WI38 (cell line): ENCODE results near the gene RAPGEF2.

Experiments
- H3K4me3 ChIP-seq: 2 replicates; pipeline ENCODE4 v1.5.1; 2011; ENCODE audit warnings: low read depth, mild to moderate bottlenecking, control low read depth, low read length
- TF ChIP-seq, protein P1 (sequence below): IDR thresholded peaks from 2 replicates; pipeline ENCODE4 v1.5.1; 2012; ENCODE audit warnings: low read depth, mild to moderate bottlenecking, control low read depth, low read length

The RAPGEF2 gene

DNA sequence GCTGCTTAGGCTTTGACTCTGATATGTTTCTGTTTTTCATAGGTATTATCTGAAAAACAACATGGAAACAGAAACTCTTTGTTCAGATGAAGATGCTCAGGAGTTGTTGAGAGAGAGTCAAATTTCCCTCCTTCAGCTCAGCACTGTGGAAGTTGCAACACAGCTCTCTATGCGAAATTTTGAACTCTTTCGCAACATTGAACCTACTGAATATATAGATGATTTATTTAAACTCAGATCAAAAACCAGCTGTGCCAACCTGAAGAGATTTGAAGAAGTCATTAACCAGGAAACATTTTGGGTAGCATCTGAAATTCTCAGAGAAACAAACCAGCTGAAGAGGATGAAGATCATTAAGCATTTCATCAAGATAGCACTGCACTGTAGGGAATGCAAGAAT lies 238.6 kb downstream of the RAPGEF2 start:
- TF ChIP-seq, protein P1, sequence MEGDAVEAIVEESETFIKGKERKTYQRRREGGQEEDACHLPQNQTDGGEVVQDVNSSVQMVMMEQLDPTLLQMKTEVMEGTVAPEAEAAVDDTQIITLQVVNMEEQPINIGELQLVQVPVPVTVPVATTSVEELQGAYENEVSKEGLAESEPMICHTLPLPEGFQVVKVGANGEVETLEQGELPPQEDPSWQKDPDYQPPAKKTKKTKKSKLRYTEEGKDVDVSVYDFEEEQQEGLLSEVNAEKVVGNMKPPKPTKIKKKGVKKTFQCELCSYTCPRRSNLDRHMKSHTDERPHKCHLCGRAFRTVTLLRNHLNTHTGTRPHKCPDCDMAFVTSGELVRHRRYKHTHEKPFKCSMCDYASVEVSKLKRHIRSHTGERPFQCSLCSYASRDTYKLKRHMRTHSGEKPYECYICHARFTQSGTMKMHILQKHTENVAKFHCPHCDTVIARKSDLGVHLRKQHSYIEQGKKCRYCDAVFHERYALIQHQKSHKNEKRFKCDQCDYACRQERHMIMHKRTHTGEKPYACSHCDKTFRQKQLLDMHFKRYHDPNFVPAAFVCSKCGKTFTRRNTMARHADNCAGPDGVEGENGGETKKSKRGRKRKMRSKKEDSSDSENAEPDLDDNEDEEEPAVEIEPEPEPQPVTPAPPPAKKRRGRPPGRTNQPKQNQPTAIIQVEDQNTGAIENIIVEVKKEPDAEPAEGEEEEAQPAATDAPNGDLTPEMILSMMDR: no peak
- no peak overlapping the region for H3K4me3 ChIP-seq

DNA sequence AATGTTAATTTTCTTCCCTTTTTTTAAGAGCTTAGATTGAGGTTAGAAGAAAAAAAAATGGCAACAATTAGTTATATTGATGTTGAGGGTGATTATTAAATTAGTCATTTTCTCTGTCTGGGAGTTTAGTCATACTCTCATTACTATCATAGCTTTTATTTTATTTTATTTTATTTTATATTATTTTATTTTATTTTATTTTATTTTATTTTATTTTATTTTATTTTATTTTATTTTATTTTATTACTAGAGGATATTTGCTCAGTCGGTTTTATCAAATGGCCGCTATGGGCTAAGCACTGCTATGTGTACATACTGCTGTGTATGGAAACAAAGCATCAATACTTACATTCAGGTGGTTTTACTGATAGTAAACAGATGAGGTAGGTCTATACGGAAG lies 239.5 kb downstream of the RAPGEF2 start:
- no peak overlapping the region for H3K4me3 ChIP-seq
- TF ChIP-seq, protein P1: no peak

DNA sequence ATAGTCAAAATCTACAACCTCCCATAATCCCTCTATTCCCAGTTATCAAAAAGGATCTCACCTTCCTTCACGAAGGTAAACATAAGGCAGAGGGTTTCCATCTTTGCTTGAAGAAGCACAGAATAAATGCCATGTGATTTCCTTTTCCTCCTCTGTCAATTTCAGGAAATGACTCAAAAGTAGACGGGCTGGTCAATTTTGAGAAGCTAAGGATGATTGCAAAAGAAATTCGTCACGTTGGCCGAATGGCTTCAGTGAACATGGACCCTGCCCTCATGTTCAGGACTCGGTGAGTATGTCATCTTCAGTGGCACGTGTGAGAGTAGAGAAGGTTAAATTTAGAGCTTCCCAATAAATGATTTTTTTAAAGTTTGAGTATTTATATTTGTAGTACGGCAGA lies 240.2 kb downstream of the RAPGEF2 start:
- TF ChIP-seq, protein P1: no peak
- H3K4me3 ChIP-seq: no peak overlapping the region

DNA sequence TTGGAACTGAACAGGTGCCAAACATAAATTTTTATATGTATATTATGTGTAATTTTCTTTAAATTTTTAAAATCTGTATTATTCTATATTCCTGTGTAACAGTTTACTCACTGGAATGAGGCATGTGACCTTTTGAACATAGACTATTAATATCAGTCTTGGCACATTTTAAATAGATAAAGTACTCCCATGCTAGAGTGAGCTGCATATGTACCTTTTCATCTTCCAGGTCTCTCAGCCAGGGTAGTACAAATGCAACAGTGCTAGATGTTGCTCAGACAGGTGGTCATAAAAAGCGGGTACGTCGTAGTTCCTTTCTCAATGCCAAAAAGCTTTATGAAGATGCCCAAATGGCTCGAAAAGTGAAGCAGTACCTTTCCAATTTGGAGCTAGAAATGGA lies 242.0 kb downstream of the RAPGEF2 start:
- TF ChIP-seq, protein P1: no peak

DNA sequence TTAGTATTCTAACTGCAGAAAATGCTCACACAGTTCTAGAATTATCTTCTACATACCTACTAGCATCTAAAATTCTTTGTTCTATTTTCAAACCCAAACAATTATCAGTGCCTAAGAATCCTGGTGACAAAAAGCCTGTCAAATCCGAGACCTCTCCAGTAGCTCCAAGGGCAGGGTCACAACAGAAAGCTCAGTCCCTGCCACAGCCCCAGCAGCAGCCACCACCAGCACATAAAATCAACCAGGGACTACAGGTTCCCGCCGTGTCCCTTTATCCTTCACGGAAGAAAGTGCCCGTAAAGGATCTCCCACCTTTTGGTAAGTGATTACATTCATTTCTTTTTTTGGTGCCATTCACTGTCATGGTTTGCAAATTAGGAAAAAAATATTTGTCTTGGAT lies 243.8 kb downstream of the RAPGEF2 start:
- TF ChIP-seq, protein P1: no peak
- H3K4me3 ChIP-seq: no peak overlapping the region

More for the DNA sequence above, 242.0 kb downstream of the RAPGEF2 start:
- no peak overlapping the region for H3K4me3 ChIP-seq

DNA sequence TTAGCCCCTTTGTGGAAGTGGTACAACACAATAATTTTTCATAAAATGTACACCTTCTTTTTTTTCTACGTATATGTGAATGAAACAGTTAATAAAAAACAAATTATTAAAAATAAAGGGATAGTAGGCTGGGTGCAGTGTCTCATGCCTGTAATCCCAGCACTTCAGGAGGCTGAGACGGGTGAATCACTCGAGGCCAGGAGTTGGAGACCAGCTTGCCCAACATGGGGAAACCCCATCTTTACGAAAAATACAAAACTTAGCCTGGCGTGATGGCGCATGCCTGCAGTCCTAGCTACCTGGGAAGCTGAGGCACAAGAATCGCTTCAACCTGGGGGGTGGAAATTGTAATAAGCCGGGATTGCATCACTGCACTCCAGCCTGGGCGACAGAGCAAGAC lies 244.9 kb downstream of the RAPGEF2 start:
- TF ChIP-seq, protein P1: no peak
- H3K4me3 ChIP-seq: no peak overlapping the region

DNA sequence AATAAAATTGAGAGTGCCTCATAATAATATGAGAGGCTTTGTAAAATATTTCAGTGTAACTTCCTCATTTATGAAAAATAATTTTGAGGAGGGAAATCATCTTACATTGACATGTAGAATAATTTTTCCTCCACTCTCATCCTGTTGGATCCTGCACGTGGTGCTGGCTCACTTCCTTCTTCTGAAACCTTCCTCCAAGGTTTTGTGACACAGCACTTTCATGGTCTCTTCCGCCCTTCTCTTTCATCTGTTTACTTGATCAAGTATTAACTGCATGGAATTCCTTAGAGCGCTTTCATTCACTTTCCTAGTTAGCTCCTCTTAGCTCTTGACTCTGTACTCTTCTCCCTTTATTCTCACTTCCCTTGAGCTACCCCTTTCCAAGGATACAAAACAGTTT lies 246.5 kb downstream of the RAPGEF2 start:
- TF ChIP-seq, protein P1: no peak
- H3K4me3 ChIP-seq: no peak overlapping the region
